Keratinocyte (primary cell): ENCODE results near the gene PRKAR1B. TPM values are rescaled to one million over a fixed set of nuclear protein-coding genes. Genes with fewer than 3 reads are reported as not detected.

Experiments used
- DNase-seq: peaks from one replicate; pipeline ENCODE4 v3.0.0-alpha.2; 2011; ENCODE audit warnings: low read depth, missing footprints, low spot score
- FAIRE-seq: peaks from 2 replicates; lab custom pipeline; 2011; peaks lifted over from hg19 to GRCh38; lab: Jason Lieb, UNC
- H2AFZ ChIP-seq: 2 replicates; pipeline ENCODE4 v1.6.0; 2012; ENCODE audit warnings: low read length, control low read depth, inconsistent platforms; ENCODE audit not compliant: control insufficient read depth
- H3K27ac ChIP-seq: 2 replicates; pipeline ENCODE4 v1.5.1; 2011; ENCODE audit warnings: low read length; ENCODE audit not compliant: control insufficient read depth, insufficient read depth
- H3K27me3 ChIP-seq: 3 replicates; pipeline ENCODE4 v1.6.0; 2011; ENCODE audit warnings: low read length; ENCODE audit not compliant: control insufficient read depth, insufficient read depth; ENCODE audit errors: extremely low read depth
- H3K36me3 ChIP-seq, 2 experiments: 2 replicates in 1 of 2; 3 replicates in 1 of 2; pipeline ENCODE4 v1.5.1; 2011; ENCODE audit warnings: low read length in 2 of 2, mild to moderate bottlenecking in 1 of 2; ENCODE audit not compliant: control insufficient read depth in 2 of 2, insufficient read depth in 2 of 2; ENCODE audit errors: extremely low read depth in 1 of 2
- H3K4me1 ChIP-seq: 3 replicates; pipeline ENCODE4 v1.5.1; 2011; ENCODE audit warnings: low read length; ENCODE audit not compliant: control insufficient read depth, insufficient read depth; ENCODE audit errors: extremely low read depth
- H3K4me2 ChIP-seq: 3 replicates; pipeline ENCODE4 v1.6.0; 2011; ENCODE audit warnings: low read depth, low read length; ENCODE audit not compliant: control insufficient read depth, insufficient read depth; ENCODE audit errors: extremely low read depth
- H3K4me3 ChIP-seq, 3 experiments: fragments of 200-600 bp in 1 of 3; sonication (generic) in 1 of 3; 2 replicates in 2 of 3; 3 replicates in 1 of 3; pipeline ENCODE4 v1.5.1; 2011 to 2016; ENCODE audit warnings: low read length in 3 of 3, mild to moderate bottlenecking in 3 of 3, control low read depth in 2 of 3, inconsistent platforms in 1 of 3, low read depth in 1 of 3, mixed read lengths in 1 of 3, mixed run types in 1 of 3, moderate library complexity in 1 of 3; ENCODE audit not compliant: control insufficient read depth in 2 of 3, insufficient read depth in 2 of 3; ENCODE audit errors: extremely low read depth in 1 of 3
- H3K79me2 ChIP-seq: 2 replicates; pipeline ENCODE4 v1.6.0; 2012; ENCODE audit warnings: low read length; ENCODE audit not compliant: control insufficient read depth, insufficient read depth
- H3K9ac ChIP-seq: 3 replicates; pipeline ENCODE4 v1.6.0; 2011; ENCODE audit warnings: low read length; ENCODE audit not compliant: control insufficient read depth, insufficient read depth; ENCODE audit errors: extremely low read depth
- H3K9me1 ChIP-seq: 3 replicates; pipeline ENCODE4 v1.6.0; 2011; ENCODE audit warnings: low read length; ENCODE audit not compliant: control insufficient read depth, insufficient read depth; ENCODE audit errors: extremely low read depth
- H3K9me3 ChIP-seq: 2 replicates; pipeline ENCODE4 v1.5.1; 2012; ENCODE audit warnings: low read depth, low read length; ENCODE audit not compliant: control insufficient read depth
- H4K20me1 ChIP-seq: 3 replicates; pipeline ENCODE4 v1.6.0; 2011; ENCODE audit warnings: low read length; ENCODE audit not compliant: control insufficient read depth, insufficient read depth; ENCODE audit errors: extremely low read depth
- CTCF ChIP-seq, 3 experiments: IDR thresholded peaks in 1 of 3; conservative IDR thresholded peaks in 1 of 3; optimal IDR thresholded peaks in 1 of 3; 2 replicates in 2 of 3; 3 replicates in 1 of 3; pipeline versions ENCODE3 to v1.5.1; 2011; ENCODE audit warnings: low read length in 3 of 3, mild to moderate bottlenecking in 3 of 3, moderate library complexity in 2 of 3, control low read depth in 1 of 3, inconsistent platforms in 1 of 3; ENCODE audit not compliant: insufficient read depth in 2 of 3; ENCODE audit errors: extremely low read depth in 1 of 3
- EZH2 ChIP-seq: IDR thresholded peaks from one replicate; pipeline ENCODE4 v1.6.1; 2012; ENCODE audit warnings: inconsistent platforms, mild to moderate bottlenecking, low read length, moderate library complexity
- dilution Hi-C: fragments of 300-500 bp; cut with MboI; formaldehyde crosslinking; loops from one replicate; pipeline ENCODE4 v1.7.0; 2020; ENCODE audit warnings: low sequenced_read_pairs; ENCODE audit not compliant: extremely low pct_ligation_motif_present
- polyA plus RNA-seq, 5 experiments: library from polyadenylated mRNA; depleted of rRNA in 3 of 5; stranded (reverse) in 3 of 5; stranded (forward) in 1 of 5; unstranded in 1 of 5; fragments of >200 nt; gene quantifications; 1 replicate in 1 of 5; 2 replicates in 3 of 5; 3 replicates in 1 of 5; pipeline versions ENCODE4 v1.2.1 to v1.2.3, GENCODE V29; 2011 to 2012; ENCODE audit warnings: missing spikeins in 2 of 5, low read depth in 1 of 5, low replicate concordance in 1 of 5

PRKAR1B gene
- polyA plus RNA-seq, 1 donor (not counting 4 experiments of a cell fraction or from before 2014, with no cell fraction given) = 10.8 TPM

- FAIRE-seq (peak; percentile 26), DNase-seq (no peak)
- Histone ChIP-seq H3K9ac (peak overlapping the region; percentile 54), H3K4me1 (peaks cover 48% of the 10 kb centered on the region), H3K4me3 (peak overlapping the region in 2 of 3 experiments; percentile 20 to 38), H3K27ac (peak overlapping the region; percentile 42), H3K9me1 (no peaks in the 10 kb centered on the region), H2AFZ (no peak overlapping the region), H3K27me3 (no peaks in the 10 kb centered on the region), H3K79me2 (peaks cover 67% of the 10 kb centered on the region), H3K36me3 (peaks cover 18 to 22% of the 10 kb centered on the region in 2 experiments), H4K20me1 (peaks cover 7% of the 10 kb centered on the region), H3K4me2 (peak overlapping the region; percentile 66), H3K9me3 (no peaks in the 10 kb centered on the region)
- TF ChIP-seq CTCF (optimal IDR thresholded peaks at IDR 0.05 in 1 of 3, IDR thresholded peaks at IDR 0.05 in 1 of 3, conservative IDR thresholded peaks at IDR 0.05 in 1 of 3; ENCODE audit: extremely low read depth in 1 of 3, insufficient read depth in 2 of 3, low read length in 3 of 3) = no peak
- TF ChIP-seq EZH2 = no peak
- dilution Hi-C loops = no loop called here
Measured at GRCh38 chr7:512541-513311, 214.4 kb downstream of the PRKAR1B start.

- Histone ChIP-seq H3K27ac (peak overlapping the region; percentile 42), H3K9me1 (no peaks in the 10 kb centered on the region), H2AFZ (no peak overlapping the region), H3K27me3 (no peaks in the 10 kb centered on the region), H3K4me3 (no peak overlapping the region), H3K9me3 (no peaks in the 10 kb centered on the region), H3K9ac (peak overlapping the region; percentile 54), H3K4me1 (peaks cover 48% of the 10 kb centered on the region), H3K36me3 (peaks cover 18 to 25% of the 10 kb centered on the region in 2 experiments), H4K20me1 (peaks cover 7% of the 10 kb centered on the region), H3K79me2 (peaks cover 65% of the 10 kb centered on the region), H3K4me2 (peak overlapping the region; percentile 66)
- TF ChIP-seq CTCF (optimal IDR thresholded peaks at IDR 0.05 in 1 of 3, IDR thresholded peaks at IDR 0.05 in 1 of 3, conservative IDR thresholded peaks at IDR 0.05 in 1 of 3; ENCODE audit: extremely low read depth in 1 of 3, insufficient read depth in 2 of 3, low read length in 3 of 3) = no peak
- dilution Hi-C loops = no loop called here
- no peak for DNase-seq
- no peak for FAIRE-seq
Measured at GRCh38 chr7:512146-512510, 215.0 kb downstream of the PRKAR1B start.
